SK-N-SH (cell line): ENCODE data around the gene TCTN1. TPM values are rescaled to one million over a fixed set of nuclear protein-coding genes. Genes with fewer than 3 reads are reported as not detected.

ENCODE experiments used
- CTCF ChIA-PET: fragments of 300-600, 350-600 bp; formaldehyde crosslinking; extraction: SDS; loops from one replicate; lab custom pipeline; 2021; lab: Yijun Ruan, JAX
- POLR2A ChIA-PET: fragments of 350-600 bp; sonication (Branson Sonifier 250); formaldehyde crosslinking; extraction: SDS; loops from one replicate; lab custom pipeline; 2020; ENCODE audit warnings: antibody characterized with exemption, inconsistent platforms; lab: Yijun Ruan, JAX
- DNase-seq: peaks from one replicate; pipeline ENCODE4 v3.0.0; 2012
- H2AFZ ChIP-seq: fragments of 200-600 bp; sonication (generic); 2 replicates; pipeline ENCODE4 v1.8.1; 2016; ENCODE audit warnings: antibody characterized with exemption, mild to moderate bottlenecking, low read depth
- H3F3A ChIP-seq: fragments of 200-600 bp; sonication (generic); replicated peaks from 2 replicates; pipeline ENCODE3; 2016; ENCODE audit warnings: antibody characterized with exemption, mild to moderate bottlenecking; ENCODE audit not compliant: insufficient read depth
- H3K27ac ChIP-seq, 2 experiments: fragments of 200-500 bp in 1 of 2; fragments of 200-600 bp in 1 of 2; sonication (Bioruptor generic) in 1 of 2; sonication (generic), shearing (Covaris generic) in 1 of 2; 2 replicates each; pipeline versions ENCODE4 v1.5.1 to v1.6.1; 2014 to 2016; ENCODE audit warnings: low read depth in 2 of 2, inconsistent platforms in 1 of 2, low read length in 1 of 2, mild to moderate bottlenecking in 1 of 2, mixed read lengths in 1 of 2
- H3K27me3 ChIP-seq: fragments of 200-600 bp; sonication (generic), shearing (Covaris generic); 2 replicates; pipeline ENCODE4 v1.6.1; 2016; ENCODE audit warnings: mixed run types; ENCODE audit not compliant: insufficient read depth
- H3K36me3 ChIP-seq, 2 experiments: fragments of 200-500 bp in 1 of 2; fragments of 200-600 bp in 1 of 2; sonication (Bioruptor generic) in 1 of 2; sonication (generic) in 1 of 2; replicated peaks in 1 of 2; 2 replicates each; pipeline versions ENCODE3 to v1.5.1; 2014 to 2016; ENCODE audit warnings: low read length in 1 of 2, mild to moderate bottlenecking in 1 of 2; ENCODE audit not compliant: insufficient read depth in 2 of 2, control insufficient read depth in 1 of 2
- H3K4me1 ChIP-seq, 2 experiments: fragments of 200-500 bp in 1 of 2; fragments of 200-600 bp in 1 of 2; sonication (Bioruptor generic) in 1 of 2; sonication (generic), shearing (Covaris generic) in 1 of 2; 2 replicates each; pipeline versions ENCODE4 v1.5.1 to v1.6.1; 2014 to 2016; ENCODE audit warnings: low read depth in 1 of 2, low read length in 1 of 2, mixed run types in 1 of 2; ENCODE audit not compliant: insufficient read depth in 2 of 2, control insufficient read depth in 1 of 2
- H3K4me2 ChIP-seq: fragments of 200-600 bp; sonication (generic), shearing (Covaris generic); 2 replicates; pipeline ENCODE4 v1.6.1; 2017; ENCODE audit warnings: mixed run types
- H3K4me3 ChIP-seq, 2 experiments: fragments of 200-500 bp in 1 of 2; fragments of 200-600 bp in 1 of 2; sonication (Bioruptor generic) in 1 of 2; sonication (generic), shearing (Covaris generic) in 1 of 2; 2 replicates each; pipeline versions ENCODE4 v1.5.1 to v1.8.1; 2014 to 2016; ENCODE audit warnings: low read depth in 2 of 2, inconsistent platforms in 1 of 2, low read length in 1 of 2, mild to moderate bottlenecking in 1 of 2, mixed read lengths in 1 of 2, moderate library complexity in 1 of 2
- H3K79me2 ChIP-seq: fragments of 200-600 bp; sonication (generic); 2 replicates; pipeline ENCODE4 v1.8.1; 2017; ENCODE audit warnings: mild to moderate bottlenecking; ENCODE audit not compliant: insufficient read depth
- H3K9ac ChIP-seq: fragments of 200-600 bp; sonication (generic); 2 replicates; pipeline ENCODE4 v1.6.1; 2017; ENCODE audit warnings: mixed run types
- H3K9me2 ChIP-seq: fragments of 200-600 bp; sonication (generic); 2 replicates; pipeline ENCODE4 v1.6.1; 2017; ENCODE audit warnings: mixed run types
- H3K9me3 ChIP-seq: fragments of 200-600 bp; sonication (generic); 2 replicates; pipeline ENCODE4 v1.6.1; 2017; ENCODE audit warnings: mixed run types, mild to moderate bottlenecking, moderate library complexity
- H4K20me1 ChIP-seq: fragments of 200-600 bp; sonication (generic); 2 replicates; pipeline ENCODE4 v1.6.1; 2017; ENCODE audit warnings: mild to moderate bottlenecking, mixed run types; ENCODE audit not compliant: insufficient read depth
- ELF1 ChIP-seq: IDR thresholded peaks from 2 replicates; pipeline ENCODE4 v1.4.0; 2012
- FOXJ3 ChIP-seq: sonication (generic); formaldehyde crosslinking; IDR thresholded peaks from 2 replicates; pipeline ENCODE4 v1.5.1; 2020; ENCODE audit warnings: mild to moderate bottlenecking, missing genetic modification reagents
- GABPA ChIP-seq: IDR thresholded peaks from 2 replicates; pipeline ENCODE4 v1.4.0; 2012; ENCODE audit warnings: low read depth, mild to moderate bottlenecking
- GATA2 ChIP-seq: sonication (generic); formaldehyde crosslinking; IDR thresholded peaks from 2 replicates; pipeline ENCODE4 v1.5.0; 2020; ENCODE audit warnings: mild to moderate bottlenecking, missing genetic modification reagents
- JUND ChIP-seq: IDR thresholded peaks from 2 replicates; pipeline ENCODE4 v1.4.0; 2012
- MAX ChIP-seq: IDR thresholded peaks from 2 replicates; pipeline ENCODE4 v1.4.0; 2012; ENCODE audit warnings: low read depth
- MXI1 ChIP-seq: IDR thresholded peaks from 2 replicates; pipeline ENCODE4 v1.6.1; 2012; ENCODE audit warnings: mild to moderate bottlenecking, low read depth, low read length, improper control_type of control experiment
- NFIC ChIP-seq: IDR thresholded peaks from 2 replicates; pipeline ENCODE4 v1.4.0; 2012; ENCODE audit warnings: borderline replicate concordance
- POLR2AphosphoS5 ChIP-seq: IDR thresholded peaks from 2 replicates; pipeline ENCODE4 v1.6.1; 2012; ENCODE audit warnings: low read depth, low read length
- REST ChIP-seq: IDR thresholded peaks from 2 replicates; pipeline ENCODE4 v1.6.1; 2012; ENCODE audit warnings: mild to moderate bottlenecking, low read depth, low read length, moderate library complexity
- RXRA ChIP-seq: IDR thresholded peaks from 2 replicates; pipeline ENCODE4 v1.4.0; 2012; ENCODE audit warnings: low read depth, mild to moderate bottlenecking, borderline replicate concordance
- SIN3A ChIP-seq: IDR thresholded peaks from 2 replicates; pipeline ENCODE4 v1.6.1; 2012; ENCODE audit warnings: low read depth, mild to moderate bottlenecking, low read length, moderate library complexity, borderline replicate concordance
- SMC3 ChIP-seq: IDR thresholded peaks from 2 replicates; pipeline ENCODE4 v1.6.1; 2012; ENCODE audit warnings: low read depth, low read length, improper control_type of control experiment
- TAF1 ChIP-seq: IDR thresholded peaks from 2 replicates; pipeline ENCODE4 v1.6.1; 2012; ENCODE audit warnings: low read depth, mild to moderate bottlenecking, low read length, moderate library complexity, borderline replicate concordance
- USF1 ChIP-seq: IDR thresholded peaks from 2 replicates; pipeline ENCODE4 v1.4.0; 2012; ENCODE audit warnings: low read depth, borderline replicate concordance
- YY1 ChIP-seq: IDR thresholded peaks from 2 replicates; pipeline ENCODE4 v1.4.0; 2012; ENCODE audit warnings: low read depth, mild to moderate bottlenecking
- WGBS: methylation state at CpG from one replicate; pipeline ENCODE4 v1.1.6; 2017; ENCODE audit warnings: low lambda C conversion rate; 5-methylcytosine and 5-hydroxymethylcytosine counted together
- polyA plus RNA-seq, 3 experiments: library from polyadenylated mRNA; depleted of rRNA; stranded (reverse); fragments of >200 nt; gene quantifications; 2 replicates each; pipeline ENCODE4 v1.2.3, GENCODE V29; 2012
- TF ChIP-seq, protein P1 (sequence below): fragments of 150-350 bp; IDR thresholded peaks from 2 replicates; pipeline ENCODE4 v1.6.1; 2017; ENCODE audit warnings: antibody characterized with exemption, low read length, low read depth, borderline replicate concordance
- TF ChIP-seq, protein P2 (sequence below): IDR thresholded peaks from 2 replicates; pipeline ENCODE4; 2012

The TCTN1 gene
- polyA plus RNA-seq, 1 of the 3 experiments (the other 2 are of a cell fraction): 40.2 TPM

DNA sequence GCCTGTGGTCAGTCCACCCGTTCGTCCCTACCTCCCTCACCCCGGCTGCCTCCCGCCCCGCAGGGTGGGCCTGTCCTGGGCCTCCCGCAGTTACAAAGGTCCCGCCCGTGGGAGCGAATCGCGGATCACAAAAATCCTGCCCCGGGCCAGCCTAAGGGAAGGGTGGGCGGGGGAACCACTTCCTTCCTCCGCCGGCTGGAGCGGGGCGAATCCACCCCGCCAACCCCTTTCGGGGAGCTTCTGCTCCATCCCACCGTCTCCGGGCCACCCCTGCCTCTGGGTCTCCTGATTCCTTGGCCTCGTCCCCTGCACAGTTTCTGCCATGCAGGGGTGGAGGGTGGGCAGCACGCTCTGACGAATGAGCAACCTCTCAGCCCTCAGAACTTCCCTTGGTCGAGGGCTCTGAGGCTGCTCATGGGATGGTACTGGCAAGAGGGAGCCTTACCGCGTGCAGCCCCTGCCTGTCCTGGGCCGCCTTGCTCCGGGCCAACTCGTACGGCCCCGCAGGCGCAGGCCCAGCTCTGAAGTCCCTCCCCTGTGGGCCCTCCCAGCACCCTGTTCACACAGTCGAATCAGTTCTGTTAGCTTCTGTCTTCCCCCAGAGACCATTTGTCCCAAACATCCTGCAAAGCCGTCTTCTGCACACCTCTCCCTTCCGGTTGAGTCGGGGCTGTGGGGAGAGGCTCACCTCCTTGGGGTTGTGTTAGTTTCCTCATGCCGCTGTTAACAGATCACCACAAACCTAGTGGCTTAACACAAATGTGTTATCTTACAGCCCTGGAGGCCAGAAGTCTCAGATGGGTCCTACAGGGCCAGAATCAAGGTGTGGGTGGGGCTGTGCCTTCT, 75.6 kb downstream of the TCTN1 start:
- no peak overlapping the region for H2AFZ ChIP-seq
- no peaks in the 10 kb centered on the region for H3K9me3 ChIP-seq
- H3K4me2 ChIP-seq: no peak overlapping the region
- no peak overlapping the region for H3K4me3 ChIP-seq
- no peaks in the 10 kb centered on the region for H3K79me2 ChIP-seq
- no peaks in the 10 kb centered on the region for H4K20me1 ChIP-seq
- peaks cover 27% of the 10 kb centered on the region for H3K27me3 ChIP-seq
- no peaks in the 10 kb centered on the region for H3K9me2 ChIP-seq
- no peak overlapping the region for H3K27ac ChIP-seq
- no peaks in the 10 kb centered on the region for H3K36me3 ChIP-seq
- WGBS: 88% methylated on average over 32 of the region's 38 CpGs
- peaks cover 0 to 9% of the 10 kb centered on the region in 2 experiments; a peak in 1 of 4 replicates for H3K4me1 ChIP-seq
- TF ChIP-seq USF1: no peak
- no peak for TF ChIP-seq SIN3A
- TF ChIP-seq TAF1: no peak
- TF ChIP-seq JUND: no peak
- H3K9ac ChIP-seq: no peak overlapping the region
- DNase-seq: no peak
- ChIA-PET CTCF (interaction anchor here (1.5 kb wide), 1 partner anchor 221 kb away, joined by 6 read pairs; the partner anchor contains the start of gene FAM216A), POLR2A (interaction anchor here (0.7 kb wide), 1 partner anchor 10 kb away, joined by 3 read pairs; no protein-coding TSS in a partner anchor)
- no peaks in the 10 kb centered on the region for H3F3A ChIP-seq

GRCh38 chr12:110690127-110690430, 76.2 kb downstream of the TCTN1 start:
- CTCF ChIA-PET: interaction anchor here (1.5 kb wide), 1 partner anchor 221 kb away, joined by 6 read pairs; the partner anchor contains the start of gene FAM216A

More at GRCh38 chr12:110690127-110690430, 76.2 kb downstream of the TCTN1 start:
- Histone ChIP-seq H3K79me2 (no peaks in the 10 kb centered on the region), H3K36me3 (no peaks in the 10 kb centered on the region), H3K9me2 (no peaks in the 10 kb centered on the region), H3K9ac (no peak overlapping the region), H2AFZ (no peak overlapping the region), H3K9me3 (no peaks in the 10 kb centered on the region), H3K4me2 (no peak overlapping the region), H3K27me3 (peaks cover 27% of the 10 kb centered on the region), H3K4me1 (peaks cover 0 to 13% of the 10 kb centered on the region in 2 experiments; a peak in 1 of 4 replicates), H3K27ac (no peak overlapping the region), H3K4me3 (no peak overlapping the region), H4K20me1 (no peaks in the 10 kb centered on the region), H3F3A (no peaks in the 10 kb centered on the region)
- POLR2A ChIA-PET: interaction anchor here (0.7 kb wide), 2 partner anchors 9 to 705 kb away, joined by 3 read pairs; no protein-coding TSS in a partner anchor
- TF ChIP-seq ELF1: no peak
- TF ChIP-seq MXI1: no peak
- TF ChIP-seq JUND: no peak
- TF ChIP-seq, protein P1, sequence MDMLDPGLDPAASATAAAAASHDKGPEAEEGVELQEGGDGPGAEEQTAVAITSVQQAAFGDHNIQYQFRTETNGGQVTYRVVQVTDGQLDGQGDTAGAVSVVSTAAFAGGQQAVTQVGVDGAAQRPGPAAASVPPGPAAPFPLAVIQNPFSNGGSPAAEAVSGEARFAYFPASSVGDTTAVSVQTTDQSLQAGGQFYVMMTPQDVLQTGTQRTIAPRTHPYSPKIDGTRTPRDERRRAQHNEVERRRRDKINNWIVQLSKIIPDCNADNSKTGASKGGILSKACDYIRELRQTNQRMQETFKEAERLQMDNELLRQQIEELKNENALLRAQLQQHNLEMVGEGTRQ: no peak
- TF ChIP-seq GATA2 (CRISPR knock-in tag): no peak
- no peak for TF ChIP-seq MAX
- TF ChIP-seq YY1: no peak
- no peak for TF ChIP-seq GABPA
- no peak for TF ChIP-seq SMC3
- TF ChIP-seq FOXJ3 (CRISPR knock-in tag): no peak
- TF ChIP-seq POLR2AphosphoS5: no peak
- no peak for TF ChIP-seq NFIC
- TF ChIP-seq, protein P2, sequence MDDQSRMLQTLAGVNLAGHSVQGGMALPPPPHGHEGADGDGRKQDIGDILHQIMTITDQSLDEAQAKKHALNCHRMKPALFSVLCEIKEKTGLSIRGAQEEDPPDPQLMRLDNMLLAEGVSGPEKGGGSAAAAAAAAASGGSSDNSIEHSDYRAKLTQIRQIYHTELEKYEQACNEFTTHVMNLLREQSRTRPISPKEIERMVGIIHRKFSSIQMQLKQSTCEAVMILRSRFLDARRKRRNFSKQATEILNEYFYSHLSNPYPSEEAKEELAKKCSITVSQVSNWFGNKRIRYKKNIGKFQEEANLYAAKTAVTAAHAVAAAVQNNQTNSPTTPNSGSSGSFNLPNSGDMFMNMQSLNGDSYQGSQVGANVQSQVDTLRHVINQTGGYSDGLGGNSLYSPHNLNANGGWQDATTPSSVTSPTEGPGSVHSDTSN: no peak
- TF ChIP-seq REST: no peak
- no peak for TF ChIP-seq RXRA
- DNase-seq: no peak
- 92% methylated on average over 2 of the region's 4 CpGs for WGBS
